GM12872 (cell line): ENCODE data around the gene IFNG-AS1.

Source experiments
- TF ChIP-seq, protein P1 (sequence below): IDR thresholded peaks from 3 replicates; pipeline ENCODE4 v1.5.1; 2011; ENCODE audit warnings: low read depth, mild to moderate bottlenecking, low read length, moderate library complexity; ENCODE audit not compliant: insufficient read depth

The IFNG-AS1 gene

DNA sequence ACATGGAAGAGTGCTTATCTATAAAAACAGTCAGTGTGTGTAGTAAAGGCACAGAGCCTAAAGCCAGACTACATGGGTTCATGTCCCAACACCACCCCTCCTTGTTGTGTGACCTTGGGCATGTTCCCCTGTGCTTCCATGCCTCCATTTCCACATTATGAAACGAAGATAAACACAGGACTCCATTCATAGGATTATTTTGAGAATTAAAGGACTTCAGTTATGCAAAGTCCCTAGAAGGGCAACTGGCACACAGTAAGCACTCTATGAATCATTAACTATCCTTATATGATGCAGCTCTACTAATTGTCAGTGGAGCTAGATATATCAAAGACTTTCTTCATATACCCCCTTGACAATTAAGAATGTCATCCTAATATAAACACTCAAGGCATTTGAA lies 17.8 kb downstream of the IFNG-AS1 start:
- TF ChIP-seq, protein P1, sequence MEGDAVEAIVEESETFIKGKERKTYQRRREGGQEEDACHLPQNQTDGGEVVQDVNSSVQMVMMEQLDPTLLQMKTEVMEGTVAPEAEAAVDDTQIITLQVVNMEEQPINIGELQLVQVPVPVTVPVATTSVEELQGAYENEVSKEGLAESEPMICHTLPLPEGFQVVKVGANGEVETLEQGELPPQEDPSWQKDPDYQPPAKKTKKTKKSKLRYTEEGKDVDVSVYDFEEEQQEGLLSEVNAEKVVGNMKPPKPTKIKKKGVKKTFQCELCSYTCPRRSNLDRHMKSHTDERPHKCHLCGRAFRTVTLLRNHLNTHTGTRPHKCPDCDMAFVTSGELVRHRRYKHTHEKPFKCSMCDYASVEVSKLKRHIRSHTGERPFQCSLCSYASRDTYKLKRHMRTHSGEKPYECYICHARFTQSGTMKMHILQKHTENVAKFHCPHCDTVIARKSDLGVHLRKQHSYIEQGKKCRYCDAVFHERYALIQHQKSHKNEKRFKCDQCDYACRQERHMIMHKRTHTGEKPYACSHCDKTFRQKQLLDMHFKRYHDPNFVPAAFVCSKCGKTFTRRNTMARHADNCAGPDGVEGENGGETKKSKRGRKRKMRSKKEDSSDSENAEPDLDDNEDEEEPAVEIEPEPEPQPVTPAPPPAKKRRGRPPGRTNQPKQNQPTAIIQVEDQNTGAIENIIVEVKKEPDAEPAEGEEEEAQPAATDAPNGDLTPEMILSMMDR = no peak

DNA sequence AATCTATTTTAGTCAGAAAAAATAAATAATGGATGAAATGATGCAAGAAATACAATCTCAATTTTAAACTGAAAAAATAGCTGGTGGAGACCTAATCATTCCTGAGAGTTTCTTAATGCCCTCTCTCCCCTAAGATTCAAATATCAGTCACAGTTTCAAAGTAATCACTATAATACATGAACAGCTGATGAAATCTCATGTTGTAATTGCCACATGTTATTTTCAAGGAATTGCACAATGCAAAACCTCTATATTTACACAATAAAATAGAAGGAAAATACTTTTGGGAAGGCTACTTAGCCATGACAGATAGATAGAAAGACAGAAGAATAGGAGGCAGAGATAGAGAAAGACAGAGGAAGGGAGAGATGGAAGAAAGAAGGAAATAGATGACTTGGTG lies 18.2 kb downstream of the IFNG-AS1 start:
- TF ChIP-seq, protein P1 = no peak

DNA sequence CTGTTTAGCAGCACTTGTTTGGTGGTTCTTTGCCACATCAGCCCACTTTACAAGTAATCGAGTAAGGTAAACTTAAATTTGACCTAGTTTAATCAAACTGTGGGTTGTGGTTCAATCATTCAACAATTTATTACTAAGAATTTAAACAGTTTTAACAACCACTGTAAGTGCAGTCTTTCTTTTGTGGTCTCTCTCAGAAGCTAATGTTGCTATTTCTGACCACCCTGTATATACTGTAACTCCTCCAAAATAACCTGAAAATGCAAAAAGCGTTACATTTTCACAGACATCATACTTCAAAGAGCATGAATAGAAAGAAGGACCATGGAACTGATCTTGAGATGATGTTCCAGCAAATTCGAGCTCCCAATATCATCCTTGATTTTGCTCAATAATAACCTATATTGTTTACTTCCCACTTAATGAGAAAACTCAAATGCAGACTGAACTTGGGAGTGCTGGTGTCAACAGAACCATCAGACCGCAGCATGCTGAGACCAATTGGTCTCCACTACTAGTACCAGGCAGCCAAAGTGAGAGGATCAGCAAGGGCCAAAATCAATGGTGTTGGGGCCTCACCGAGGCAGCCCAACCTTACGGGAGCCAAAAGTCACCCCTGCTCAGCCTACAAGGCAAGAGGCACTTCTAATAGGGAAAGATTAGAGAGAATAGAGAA lies 22.1 kb downstream of the IFNG-AS1 start:
- TF ChIP-seq, protein P1 = no peak

DNA sequence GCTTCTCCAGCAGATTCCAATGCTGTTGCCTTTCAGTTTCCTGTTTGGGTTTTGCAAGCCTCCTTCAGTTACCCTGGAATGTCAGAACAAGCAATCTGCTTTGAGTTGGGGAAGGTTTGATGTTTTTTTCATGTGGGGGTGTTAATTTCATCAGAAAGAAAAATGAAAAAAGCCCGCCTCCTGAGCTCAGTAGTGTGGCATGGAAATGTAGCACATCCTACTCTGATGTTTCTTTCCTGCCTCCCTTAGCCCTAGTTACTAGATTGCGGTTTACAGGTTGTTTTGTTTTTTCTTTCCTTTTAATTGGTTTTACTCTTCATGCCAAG lies 22.6 kb downstream of the IFNG-AS1 start:
- TF ChIP-seq, protein P1 = no peak

DNA sequence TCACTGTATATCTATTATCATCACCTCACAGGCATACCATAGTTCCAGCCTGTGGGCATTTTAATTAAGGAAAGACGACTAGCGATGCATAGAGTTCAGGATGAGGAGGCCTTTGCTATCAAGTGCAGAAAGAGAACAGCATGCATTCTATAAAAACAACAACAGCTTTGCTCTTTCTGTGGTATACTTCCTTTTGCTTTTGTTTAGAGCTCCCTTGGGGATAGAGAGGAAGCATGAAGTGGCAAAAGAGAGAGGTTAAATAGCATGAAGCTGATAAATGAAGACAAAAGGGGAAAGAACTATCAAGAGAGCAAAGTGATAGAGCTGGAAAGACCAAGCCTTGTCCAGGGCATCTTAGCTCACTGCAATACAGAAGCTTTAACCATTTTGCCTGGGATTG lies 23.5 kb downstream of the IFNG-AS1 start:
- TF ChIP-seq, protein P1 = no peak

DNA sequence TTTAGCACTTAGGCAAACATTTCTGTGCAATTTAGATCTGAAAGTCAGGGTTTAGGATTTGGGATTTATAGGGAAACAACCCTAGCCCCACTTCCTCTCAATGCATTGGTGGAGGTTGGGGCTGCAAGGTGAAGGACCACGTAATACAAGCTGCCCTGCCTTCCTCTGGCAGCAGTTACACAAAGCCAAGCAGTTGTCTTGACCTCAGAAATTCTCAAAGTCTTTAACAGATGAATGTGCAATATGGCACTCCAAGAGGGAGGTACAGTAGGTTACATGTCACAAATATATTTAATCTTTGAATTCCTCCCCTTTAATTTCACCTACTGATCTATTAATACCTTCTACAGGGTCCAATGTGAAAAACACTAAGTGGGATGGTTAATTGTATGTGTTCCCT lies 23.9 kb downstream of the IFNG-AS1 start:
- TF ChIP-seq, protein P1 = no peak

DNA sequence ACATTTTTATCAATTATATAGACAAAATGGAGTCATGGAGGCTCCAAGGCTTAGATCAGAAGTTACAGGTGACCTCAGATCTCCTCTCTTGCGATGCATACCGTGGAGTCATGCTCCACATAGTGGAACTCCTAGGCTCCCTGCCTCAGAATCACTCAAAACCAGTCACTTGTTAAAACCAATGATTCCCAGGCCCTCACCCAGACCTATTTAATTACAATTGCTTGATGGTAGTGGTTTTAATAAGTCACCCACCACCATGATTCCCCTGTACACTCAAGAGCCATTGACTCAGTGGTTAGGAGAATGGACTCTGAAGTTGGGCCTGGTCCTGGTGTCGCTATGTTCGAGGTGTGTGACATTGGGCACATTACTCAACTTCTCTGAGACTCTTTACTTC lies 26.9 kb downstream of the IFNG-AS1 start:
- TF ChIP-seq, protein P1 = no peak
